ENCODE results near the gene TNFRSF11A. TPM values are rescaled to one million over a fixed set of nuclear protein-coding genes. Genes with fewer than 3 reads are reported as not detected.

The TNFRSF11A gene
- total RNA-seq, 1 donor from 2014 or later, result 4.8 TPM

GRCh38 chr18:62384610-62385097 lies 59.5 kb downstream of the TNFRSF11A start:
- DNase-seq, result no peak

- DNase-seq, result no peak
These were observed 61.0 kb downstream of the TNFRSF11A start for GRCh38 chr18:62386091-62386490.

- no peak for DNase-seq
These were observed 61.5 kb downstream of the TNFRSF11A start for GRCh38 chr18:62386601-62387000.

GRCh38 chr18:62387257-62387656 lies 62.1 kb downstream of the TNFRSF11A start:
- no peak for DNase-seq

- DNase-seq, result no peak
These were observed 64.0 kb downstream of the TNFRSF11A start for GRCh38 chr18:62388855-62389760.

- DNase-seq, result no peak
These were observed 64.8 kb downstream of the TNFRSF11A start for GRCh38 chr18:62389761-62390481.

GRCh38 chr18:62394006-62394763 lies 69.1 kb downstream of the TNFRSF11A start:
- no peak for DNase-seq

- no peak for DNase-seq
These were observed 71.3 kb downstream of the TNFRSF11A start for GRCh38 chr18:62396381-62396780.

GRCh38 chr18:62396967-62397366 lies 71.9 kb downstream of the TNFRSF11A start:
- DNase-seq, result no peak

GRCh38 chr18:62398291-62398690 lies 73.2 kb downstream of the TNFRSF11A start:
- DNase-seq, result no peak

GRCh38 chr18:62399276-62399675 lies 74.2 kb downstream of the TNFRSF11A start:
- no peak for DNase-seq

- DNase-seq, result no peak
These were observed 74.7 kb downstream of the TNFRSF11A start for GRCh38 chr18:62399781-62400308.

GRCh38 chr18:62400916-62401315 lies 75.8 kb downstream of the TNFRSF11A start:
- DNase-seq, result no peak

- DNase-seq, result no peak
These were observed 77.3 kb downstream of the TNFRSF11A start for GRCh38 chr18:62402342-62402948.

- no peak for DNase-seq
These were observed 78.0 kb downstream of the TNFRSF11A start for GRCh38 chr18:62403120-62403519.

- no peak for DNase-seq
These were observed 79.8 kb downstream of the TNFRSF11A start for GRCh38 chr18:62404881-62405280.

GRCh38 chr18:62407660-62408059 lies 82.5 kb downstream of the TNFRSF11A start:
- DNase-seq, result no peak

- DNase-seq, result no peak
These were observed 84.7 kb downstream of the TNFRSF11A start for GRCh38 chr18:62409821-62410220.

- DNase-seq, result no peak
These were observed 87.3 kb downstream of the TNFRSF11A start for GRCh38 chr18:62412231-62412979.

GRCh38 chr18:62413206-62413605 lies 88.1 kb downstream of the TNFRSF11A start:
- peak; percentile 53 for DNase-seq

GRCh38 chr18:62418258-62418657 lies 93.1 kb downstream of the TNFRSF11A start:
- no peak for DNase-seq
